ENCODE measurements around the gene ONECUT2.

GRCh38 chr18:57431002-57431382 is 4.2 kb upstream of the ONECUT2 start:
- no peak for TF ChIP-seq CTCF (IDR thresholded peaks at IDR 0.05)
- no peak for TF ChIP-seq POLR2A (IDR thresholded peaks at IDR 0.05)
